PC-3 (cell line): ENCODE results near the gene EIPR1.

Source experiments
- EZH2 ChIP-seq: fragments of 300-600 bp; sonication (generic); IDR thresholded peaks from one replicate; pipeline ENCODE4 v1.6.1; 2017; ENCODE audit warnings: antibody characterized with exemption, mild to moderate bottlenecking, low read length; ENCODE audit not compliant: unreplicated experiment
- TF ChIP-seq, protein P1 (sequence below): fragments of 300-600 bp; sonication (generic); conservative IDR thresholded peaks from 2 replicates; pipeline ENCODE4 v1.5.1; 2017; ENCODE audit warnings: antibody characterized with exemption, low read depth, mild to moderate bottlenecking, low read length

DNA sequence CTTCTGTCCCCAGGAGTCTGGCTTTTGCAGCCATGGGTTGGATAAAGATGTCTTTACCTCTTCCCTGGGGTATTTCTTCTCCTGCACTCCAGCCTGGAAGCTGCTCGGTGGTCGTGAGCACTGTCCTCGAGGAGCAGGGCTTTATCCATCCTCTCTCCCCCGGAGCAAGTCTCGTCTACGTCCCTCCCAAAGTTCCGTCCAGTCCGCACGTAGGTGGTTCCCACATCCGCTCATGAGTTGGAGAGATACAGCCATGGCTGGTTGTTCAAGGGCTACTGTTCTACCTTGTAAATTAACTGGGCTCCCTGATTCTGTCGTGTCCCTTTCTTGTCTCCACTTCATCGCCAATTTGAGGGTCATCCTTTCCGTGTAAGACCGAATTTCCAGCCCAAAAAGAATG, 49.0 kb upstream of the EIPR1 start:
- TF ChIP-seq, protein P1, sequence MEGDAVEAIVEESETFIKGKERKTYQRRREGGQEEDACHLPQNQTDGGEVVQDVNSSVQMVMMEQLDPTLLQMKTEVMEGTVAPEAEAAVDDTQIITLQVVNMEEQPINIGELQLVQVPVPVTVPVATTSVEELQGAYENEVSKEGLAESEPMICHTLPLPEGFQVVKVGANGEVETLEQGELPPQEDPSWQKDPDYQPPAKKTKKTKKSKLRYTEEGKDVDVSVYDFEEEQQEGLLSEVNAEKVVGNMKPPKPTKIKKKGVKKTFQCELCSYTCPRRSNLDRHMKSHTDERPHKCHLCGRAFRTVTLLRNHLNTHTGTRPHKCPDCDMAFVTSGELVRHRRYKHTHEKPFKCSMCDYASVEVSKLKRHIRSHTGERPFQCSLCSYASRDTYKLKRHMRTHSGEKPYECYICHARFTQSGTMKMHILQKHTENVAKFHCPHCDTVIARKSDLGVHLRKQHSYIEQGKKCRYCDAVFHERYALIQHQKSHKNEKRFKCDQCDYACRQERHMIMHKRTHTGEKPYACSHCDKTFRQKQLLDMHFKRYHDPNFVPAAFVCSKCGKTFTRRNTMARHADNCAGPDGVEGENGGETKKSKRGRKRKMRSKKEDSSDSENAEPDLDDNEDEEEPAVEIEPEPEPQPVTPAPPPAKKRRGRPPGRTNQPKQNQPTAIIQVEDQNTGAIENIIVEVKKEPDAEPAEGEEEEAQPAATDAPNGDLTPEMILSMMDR = no peak
- no peak for TF ChIP-seq EZH2
